ENCODE measurements around the gene CRTC1. TPM values are rescaled to one million over a fixed set of nuclear protein-coding genes. Genes with fewer than 3 reads are reported as not detected.

CRTC1 gene
- total and polyA plus RNA-seq, 9 of the 15 experiments (the other 6 are each of a cell fraction or from before 2014, with no cell fraction given): 0.25 to 3.8 (median 1.2) TPM; not detected in 2

DNA sequence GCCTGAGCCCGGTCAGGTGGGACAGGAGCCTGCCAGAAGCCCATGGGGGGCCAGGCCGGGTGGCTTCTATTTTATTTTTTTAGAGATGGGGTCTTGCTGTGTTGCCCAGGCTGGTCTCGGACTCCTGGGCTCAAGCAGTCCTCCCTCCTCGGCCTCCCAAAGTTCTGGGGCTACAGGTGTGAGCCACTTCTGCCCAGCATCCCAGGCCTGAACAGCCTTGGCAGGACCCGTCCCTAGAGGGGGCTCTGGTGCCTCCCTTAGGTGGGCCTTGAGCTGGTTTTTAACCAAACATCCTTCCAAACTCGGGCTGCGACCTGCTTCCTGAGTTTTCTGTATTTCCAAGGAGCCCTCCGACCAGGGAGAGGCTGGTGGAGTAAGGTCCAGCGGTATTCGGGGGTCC, 97.2 kb downstream of the CRTC1 start (continued):
- TF ChIP-seq CUX1 (CRISPR knock-in tag; IDR thresholded peaks at IDR 0.05): no peak
- TF ChIP-seq ZFX (CRISPR knock-in tag; IDR thresholded peaks at IDR 0.05): no peak
- no peak for TF ChIP-seq E4F1 (CRISPR knock-in tag; IDR thresholded peaks at IDR 0.05; ENCODE audit: borderline replicate concordance)
- 0 out of 2 replicates have a peak, but pooled peaks have one; percentile 27 for TF ChIP-seq POLR2G (IDR thresholded peaks at IDR 0.05; ENCODE audit: low read depth, low read length)
- no peak for TF ChIP-seq ZNF239 (CRISPR knock-in tag; IDR thresholded peaks at IDR 0.05)

Data from K562 (cell line).